Ishikawa (cell line): ENCODE data around the gene C18orf54.

Source experiments
- CEBPB ChIP-seq: IDR thresholded peaks from 2 replicates; pipeline ENCODE4 v1.6.1; 2012
- CREB1 ChIP-seq: IDR thresholded peaks from 2 replicates; pipeline ENCODE4 v1.6.1; 2012; ENCODE audit warnings: low read depth
- EGR1 ChIP-seq: IDR thresholded peaks from 2 replicates; pipeline ENCODE4 v1.6.1; 2012
- EP300 ChIP-seq: IDR thresholded peaks from 2 replicates; pipeline ENCODE4 v1.6.1; 2012; ENCODE audit warnings: borderline replicate concordance
- FOXM1 ChIP-seq: IDR thresholded peaks from 2 replicates; pipeline ENCODE4 v1.6.1; 2012; ENCODE audit warnings: low read depth, borderline replicate concordance
- NFIC ChIP-seq: IDR thresholded peaks from 2 replicates; pipeline ENCODE4 v1.6.1; 2012
- RAD21 ChIP-seq: IDR thresholded peaks from 2 replicates; pipeline ENCODE4 v1.6.1; 2012; ENCODE audit warnings: low read depth
- TAF1 ChIP-seq: IDR thresholded peaks from 2 replicates; pipeline ENCODE4 v1.6.1; 2012; ENCODE audit warnings: low read depth, mild to moderate bottlenecking
- TCF12 ChIP-seq: IDR thresholded peaks from 2 replicates; pipeline ENCODE4 v1.6.1; 2012; ENCODE audit warnings: low read depth
- TEAD4 ChIP-seq: IDR thresholded peaks from 2 replicates; pipeline ENCODE4 v1.6.1; 2012
- YY1 ChIP-seq: IDR thresholded peaks from 2 replicates; pipeline ENCODE4 v1.6.1; 2012; ENCODE audit warnings: low read depth
- ZBTB7A ChIP-seq: IDR thresholded peaks from 2 replicates; pipeline ENCODE4 v1.6.1; 2012; ENCODE audit warnings: low read depth
- TF ChIP-seq, protein P1 (sequence below): IDR thresholded peaks from 2 replicates; pipeline ENCODE4 v1.6.1; 2012
- TF ChIP-seq, protein P2 (sequence below): IDR thresholded peaks from 2 replicates; pipeline ENCODE4 v1.6.1; 2012; ENCODE audit warnings: low read depth, mild to moderate bottlenecking
- TF ChIP-seq, protein P3 (sequence below): IDR thresholded peaks from 2 replicates; pipeline ENCODE4 v1.6.1; 2012

Gene C18orf54

DNA sequence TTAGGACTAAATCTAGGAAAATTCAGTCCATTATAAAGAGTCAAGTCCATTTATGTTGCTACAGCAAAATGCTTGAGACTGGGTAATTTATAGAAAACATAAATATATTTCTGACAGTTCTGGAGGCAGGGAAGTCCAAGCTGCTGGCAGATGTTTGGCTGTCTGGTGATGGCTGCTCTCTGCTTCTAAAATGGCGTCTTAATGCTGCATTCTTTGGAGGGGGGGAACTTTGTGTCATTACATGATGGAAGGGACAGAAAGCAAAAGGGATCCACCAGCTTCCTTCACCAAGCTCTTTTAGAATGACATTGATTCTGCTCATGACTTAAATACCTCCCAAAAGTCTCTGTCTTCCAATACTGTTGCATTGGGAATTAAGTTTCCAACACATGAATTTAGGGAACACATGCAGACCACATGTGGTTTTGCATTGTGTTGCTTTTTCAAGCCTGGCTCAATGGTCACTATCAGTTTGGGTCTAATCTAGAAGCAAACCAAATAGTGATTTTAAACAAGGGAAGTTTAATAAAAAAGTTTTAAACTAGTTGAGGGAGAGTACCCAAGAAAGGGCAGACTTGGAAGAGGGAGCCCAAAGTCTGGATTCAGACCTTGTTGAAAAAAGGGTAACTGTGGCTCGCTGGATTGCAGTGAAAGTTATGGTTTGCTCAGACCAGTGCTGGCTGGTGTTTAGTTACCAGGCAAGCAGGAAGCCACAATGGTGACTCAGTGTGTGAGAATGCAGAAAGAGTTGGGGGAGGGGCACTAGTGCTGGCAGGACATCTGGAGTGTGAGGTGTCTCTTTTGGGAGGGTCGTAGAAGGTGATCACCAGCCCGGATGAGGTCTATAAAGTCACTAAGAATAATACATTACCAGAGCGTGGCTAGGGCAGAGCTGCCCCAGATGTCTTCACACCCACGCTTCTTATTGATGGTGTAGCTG is 30.8 kb downstream of the C18orf54 start:
- TF ChIP-seq EP300 (peak; percentile 60; the same call in 1 of the 2 replicates), YY1 (no peak; the same call in 1 of the 2 replicates), TCF12 (0 out of 2 replicates have a peak, but pooled peaks have one; percentile 23), TEAD4 (peak; percentile 89), TAF1 (no peak)
- TF ChIP-seq, protein P1, sequence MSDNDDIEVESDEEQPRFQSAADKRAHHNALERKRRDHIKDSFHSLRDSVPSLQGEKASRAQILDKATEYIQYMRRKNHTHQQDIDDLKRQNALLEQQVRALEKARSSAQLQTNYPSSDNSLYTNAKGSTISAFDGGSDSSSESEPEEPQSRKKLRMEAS, result peak; percentile 32; the same call in 1 of the 2 replicates

DNA sequence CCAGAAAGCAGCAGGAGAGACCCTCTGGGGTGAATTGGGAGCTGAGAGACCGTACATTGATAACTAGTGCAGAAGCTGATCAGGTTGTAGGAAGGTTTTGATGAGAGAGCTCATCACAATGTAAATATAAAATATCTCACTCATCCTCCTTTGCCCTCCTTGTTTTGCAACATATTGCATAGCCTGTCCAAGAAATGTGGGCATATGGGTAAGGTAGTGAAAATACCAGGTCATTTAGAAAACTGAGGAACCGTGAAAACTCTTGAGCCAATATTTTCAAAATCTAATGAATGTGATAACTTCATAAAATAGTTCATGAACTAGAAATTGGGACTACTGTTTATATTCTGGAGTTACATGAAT is 31.4 kb downstream of the C18orf54 start:
- TF ChIP-seq CREB1 (no peak), ZBTB7A (no peak), EP300 (no peak), YY1 (no peak), RAD21 (no peak), FOXM1 (no peak), TAF1 (no peak), EGR1 (no peak), TCF12 (no peak), CEBPB (no peak), NFIC (no peak), TEAD4 (no peak)
- TF ChIP-seq, protein P2, sequence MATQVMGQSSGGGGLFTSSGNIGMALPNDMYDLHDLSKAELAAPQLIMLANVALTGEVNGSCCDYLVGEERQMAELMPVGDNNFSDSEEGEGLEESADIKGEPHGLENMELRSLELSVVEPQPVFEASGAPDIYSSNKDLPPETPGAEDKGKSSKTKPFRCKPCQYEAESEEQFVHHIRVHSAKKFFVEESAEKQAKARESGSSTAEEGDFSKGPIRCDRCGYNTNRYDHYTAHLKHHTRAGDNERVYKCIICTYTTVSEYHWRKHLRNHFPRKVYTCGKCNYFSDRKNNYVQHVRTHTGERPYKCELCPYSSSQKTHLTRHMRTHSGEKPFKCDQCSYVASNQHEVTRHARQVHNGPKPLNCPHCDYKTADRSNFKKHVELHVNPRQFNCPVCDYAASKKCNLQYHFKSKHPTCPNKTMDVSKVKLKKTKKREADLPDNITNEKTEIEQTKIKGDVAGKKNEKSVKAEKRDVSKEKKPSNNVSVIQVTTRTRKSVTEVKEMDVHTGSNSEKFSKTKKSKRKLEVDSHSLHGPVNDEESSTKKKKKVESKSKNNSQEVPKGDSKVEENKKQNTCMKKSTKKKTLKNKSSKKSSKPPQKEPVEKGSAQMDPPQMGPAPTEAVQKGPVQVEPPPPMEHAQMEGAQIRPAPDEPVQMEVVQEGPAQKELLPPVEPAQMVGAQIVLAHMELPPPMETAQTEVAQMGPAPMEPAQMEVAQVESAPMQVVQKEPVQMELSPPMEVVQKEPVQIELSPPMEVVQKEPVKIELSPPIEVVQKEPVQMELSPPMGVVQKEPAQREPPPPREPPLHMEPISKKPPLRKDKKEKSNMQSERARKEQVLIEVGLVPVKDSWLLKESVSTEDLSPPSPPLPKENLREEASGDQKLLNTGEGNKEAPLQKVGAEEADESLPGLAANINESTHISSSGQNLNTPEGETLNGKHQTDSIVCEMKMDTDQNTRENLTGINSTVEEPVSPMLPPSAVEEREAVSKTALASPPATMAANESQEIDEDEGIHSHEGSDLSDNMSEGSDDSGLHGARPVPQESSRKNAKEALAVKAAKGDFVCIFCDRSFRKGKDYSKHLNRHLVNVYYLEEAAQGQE, result no peak
- TF ChIP-seq, protein P3, sequence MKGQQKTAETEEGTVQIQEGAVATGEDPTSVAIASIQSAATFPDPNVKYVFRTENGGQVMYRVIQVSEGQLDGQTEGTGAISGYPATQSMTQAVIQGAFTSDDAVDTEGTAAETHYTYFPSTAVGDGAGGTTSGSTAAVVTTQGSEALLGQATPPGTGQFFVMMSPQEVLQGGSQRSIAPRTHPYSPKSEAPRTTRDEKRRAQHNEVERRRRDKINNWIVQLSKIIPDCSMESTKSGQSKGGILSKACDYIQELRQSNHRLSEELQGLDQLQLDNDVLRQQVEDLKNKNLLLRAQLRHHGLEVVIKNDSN, result no peak
- TF ChIP-seq, protein P1, result no peak

DNA sequence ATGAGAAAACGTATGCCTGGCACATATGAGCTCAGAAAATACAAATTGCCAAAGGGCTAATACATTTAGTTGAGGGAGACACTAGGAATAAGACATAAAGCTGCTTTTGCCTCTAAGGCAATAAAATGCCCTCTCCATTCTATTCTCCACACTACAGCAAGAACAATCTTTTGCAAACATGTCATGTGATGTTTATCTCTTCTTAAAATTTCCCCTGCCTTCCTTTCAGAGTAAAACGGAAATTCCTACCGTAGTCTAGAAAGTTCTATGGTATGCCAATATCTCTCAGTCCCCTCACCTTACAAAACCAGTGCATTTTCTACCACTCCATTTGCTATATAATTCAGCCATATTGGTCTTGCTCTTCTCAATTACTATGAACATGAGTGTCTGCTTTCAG is 33.1 kb downstream of the C18orf54 start:
- no peak for TF ChIP-seq NFIC
- no peak for TF ChIP-seq TEAD4
- TF ChIP-seq CREB1, result no peak
- no peak for TF ChIP-seq CEBPB
- TF ChIP-seq YY1, result no peak
- TF ChIP-seq, protein P1, result no peak
- no peak for TF ChIP-seq TCF12
- TF ChIP-seq, protein P3, result no peak
- TF ChIP-seq ZBTB7A, result no peak

DNA sequence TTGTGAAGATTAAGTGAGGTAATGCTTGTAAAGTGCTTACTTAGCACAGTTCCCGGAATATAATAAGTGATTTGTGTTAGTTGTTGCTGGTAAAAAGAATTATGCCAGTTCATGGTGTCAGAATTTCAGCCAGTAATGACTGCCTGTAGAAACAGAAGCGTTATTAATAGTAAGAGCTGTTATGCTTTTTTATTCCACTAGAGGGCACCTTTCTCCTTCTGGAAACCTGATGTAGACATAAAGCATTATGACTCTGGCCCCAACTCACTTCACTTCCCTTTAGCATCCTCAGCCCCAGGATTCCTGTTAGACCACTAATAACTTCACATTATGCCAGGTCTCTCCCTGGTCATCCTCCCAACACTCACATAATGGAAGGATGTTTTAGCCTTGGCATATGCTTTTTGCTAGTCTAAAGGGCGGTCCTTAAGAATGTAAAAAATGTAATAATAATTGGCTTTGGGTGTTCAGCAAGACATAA is 34.9 kb downstream of the C18orf54 start:
- TF ChIP-seq, protein P1, result no peak
- TF ChIP-seq CEBPB (no peak), ZBTB7A (no peak), RAD21 (peak; percentile 64), TAF1 (no peak)

DNA sequence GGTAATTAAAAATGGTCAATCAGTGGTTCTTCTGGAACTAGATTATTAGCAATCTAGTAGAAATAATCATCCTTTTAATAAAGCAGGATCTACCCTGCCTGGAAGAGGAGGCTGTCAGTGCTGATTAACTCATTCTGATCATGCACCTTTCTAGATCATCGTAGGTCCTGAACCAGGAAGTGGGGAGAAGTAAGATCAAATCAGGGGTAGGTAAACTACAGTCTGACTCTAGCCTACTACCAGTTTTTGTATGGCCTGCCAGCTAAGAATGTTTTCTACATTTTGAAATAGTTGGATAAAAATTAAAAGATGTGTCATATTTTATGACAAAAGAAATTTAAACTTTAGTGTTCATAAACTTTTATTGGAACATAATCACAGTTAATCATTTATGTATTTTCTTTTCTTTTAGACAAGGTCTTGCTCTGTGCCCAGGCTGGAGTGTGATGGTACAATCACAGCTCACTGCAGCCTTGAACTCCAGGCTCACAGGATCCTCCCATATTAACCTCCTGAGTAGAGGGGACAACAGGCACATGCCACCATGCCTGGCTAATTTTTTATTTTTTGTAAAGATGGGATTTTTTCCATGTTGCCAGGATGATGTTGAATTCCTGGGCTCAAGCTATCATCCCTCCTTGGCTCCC is 36.1 kb downstream of the C18orf54 start:
- no peak for TF ChIP-seq TEAD4
- TF ChIP-seq, protein P1, result no peak
- TF ChIP-seq EGR1, result no peak
- TF ChIP-seq CEBPB, result no peak
- no peak for TF ChIP-seq CREB1
- no peak for TF ChIP-seq ZBTB7A
- no peak for TF ChIP-seq RAD21
- no peak for TF ChIP-seq TCF12
- TF ChIP-seq FOXM1, result no peak

DNA sequence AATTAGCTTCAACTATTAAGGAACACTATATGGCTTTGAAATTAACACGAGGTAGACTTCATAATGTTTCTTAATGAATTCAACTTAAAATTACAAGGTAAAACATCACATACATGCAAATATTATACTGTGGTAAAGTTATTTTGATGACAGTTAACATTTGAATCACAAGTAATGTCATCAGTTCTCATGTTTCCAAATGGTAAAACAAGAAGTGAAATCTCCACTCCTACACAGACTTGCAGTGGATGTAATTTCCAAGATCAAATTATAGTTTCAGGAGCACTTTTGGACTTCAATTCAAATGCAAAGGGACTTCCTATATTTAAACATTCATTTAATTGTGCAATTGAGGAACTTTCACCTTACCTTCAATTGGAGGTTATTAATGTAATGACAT is 39.1 kb downstream of the C18orf54 start:
- TF ChIP-seq NFIC (no peak), EGR1 (no peak), EP300 (no peak)
